GM21528 (cell line): ENCODE results near the gene PCDHGA5.
"Not testable (repeated sequence)": the region's sequence is repeated elsewhere in the genome, so short reads cannot be mapped to it uniquely, and the experiment has no call there.

ENCODE experiments used
- ATAC-seq: cut with Tn5 transposase; IDR thresholded peaks from one replicate; pipeline ENCODE4 v1.9.1; 2021; ENCODE audit warnings: mild to moderate bottlenecking, moderate library complexity; ENCODE audit not compliant: unreplicated experiment, low FRiP score

Gene PCDHGA5

DNA sequence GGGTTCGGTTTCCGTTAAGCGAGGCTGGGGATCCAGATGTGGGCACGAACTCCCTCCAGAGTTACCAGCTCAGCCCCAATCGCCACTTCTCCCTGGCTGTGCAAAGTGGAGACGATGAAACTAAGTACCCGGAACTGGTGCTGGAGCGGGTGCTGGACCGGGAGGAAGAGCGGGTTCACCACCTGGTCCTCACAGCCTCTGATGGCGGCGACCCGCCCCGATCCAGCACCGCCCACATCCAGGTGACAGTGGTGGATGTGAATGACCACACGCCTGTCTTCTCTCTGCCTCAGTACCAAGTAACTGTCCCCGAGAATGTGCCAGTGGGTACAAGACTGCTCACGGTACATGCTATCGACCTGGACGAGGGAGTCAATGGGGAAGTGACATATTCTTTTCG, 19.4 kb downstream of the PCDHGA5 start:
- ATAC-seq, result no peak

GRCh38 chr5:141384471-141385267, 20.7 kb downstream of the PCDHGA5 start:
- no peak for ATAC-seq

DNA sequence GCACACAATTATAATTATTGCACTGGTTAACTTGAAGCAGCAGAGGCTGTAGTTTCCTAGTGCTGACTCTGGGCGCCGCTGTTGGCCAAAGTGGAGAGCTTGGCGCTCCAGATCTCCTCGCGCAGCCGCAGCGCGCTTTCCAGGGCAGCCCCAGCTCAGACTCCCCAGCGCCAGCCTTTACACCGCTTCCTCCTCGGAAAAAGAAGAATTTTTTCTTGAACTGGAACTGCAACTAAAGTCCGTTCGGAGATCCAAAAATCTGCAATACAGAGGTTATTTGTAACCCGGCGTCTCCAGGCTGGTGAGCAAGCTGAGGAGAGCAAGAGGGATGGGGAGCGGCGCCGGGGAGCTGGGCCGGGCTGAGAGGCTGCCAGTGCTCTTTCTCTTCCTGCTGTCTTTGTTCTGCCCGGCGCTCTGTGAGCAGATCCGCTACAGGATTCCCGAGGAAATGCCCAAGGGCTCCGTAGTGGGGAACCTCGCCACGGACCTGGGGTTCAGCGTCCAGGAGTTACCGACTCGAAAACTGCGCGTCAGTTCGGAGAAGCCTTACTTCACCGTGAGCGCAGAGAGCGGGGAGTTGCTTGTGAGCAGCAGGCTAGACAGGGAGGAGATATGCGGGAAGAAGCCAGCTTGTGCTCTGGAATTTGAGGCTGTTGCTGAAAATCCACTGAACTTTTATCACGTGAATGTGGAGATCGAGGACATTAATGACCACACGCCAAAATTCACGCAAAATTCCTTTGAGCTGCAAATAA, 23.8 kb downstream of the PCDHGA5 start, which contains the start of gene PCDHGB4:
Gene PCDHGB4, plus strand, starts transcription at position 142 of the 755 bp plus-strand sequence. Its CDS starts 187 bp downstream, at position 329.
- not testable (repeated sequence) for ATAC-seq

DNA sequence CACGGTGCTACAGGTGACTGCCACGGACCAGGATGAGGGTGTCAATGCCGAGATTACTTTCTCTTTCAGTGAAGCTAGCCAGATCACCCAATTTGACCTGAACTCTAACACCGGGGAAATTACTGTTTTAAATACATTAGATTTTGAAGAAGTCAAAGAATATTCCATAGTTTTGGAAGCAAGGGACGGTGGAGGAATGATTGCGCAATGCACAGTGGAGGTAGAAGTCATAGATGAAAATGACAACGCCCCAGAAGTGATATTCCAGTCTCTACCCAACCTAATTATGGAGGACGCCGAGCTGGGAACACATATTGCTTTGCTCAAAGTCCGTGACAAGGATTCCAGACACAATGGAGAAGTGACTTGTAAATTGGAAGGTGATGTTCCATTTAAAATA, 24.7 kb downstream of the PCDHGA5 start:
- ATAC-seq, result no peak

DNA sequence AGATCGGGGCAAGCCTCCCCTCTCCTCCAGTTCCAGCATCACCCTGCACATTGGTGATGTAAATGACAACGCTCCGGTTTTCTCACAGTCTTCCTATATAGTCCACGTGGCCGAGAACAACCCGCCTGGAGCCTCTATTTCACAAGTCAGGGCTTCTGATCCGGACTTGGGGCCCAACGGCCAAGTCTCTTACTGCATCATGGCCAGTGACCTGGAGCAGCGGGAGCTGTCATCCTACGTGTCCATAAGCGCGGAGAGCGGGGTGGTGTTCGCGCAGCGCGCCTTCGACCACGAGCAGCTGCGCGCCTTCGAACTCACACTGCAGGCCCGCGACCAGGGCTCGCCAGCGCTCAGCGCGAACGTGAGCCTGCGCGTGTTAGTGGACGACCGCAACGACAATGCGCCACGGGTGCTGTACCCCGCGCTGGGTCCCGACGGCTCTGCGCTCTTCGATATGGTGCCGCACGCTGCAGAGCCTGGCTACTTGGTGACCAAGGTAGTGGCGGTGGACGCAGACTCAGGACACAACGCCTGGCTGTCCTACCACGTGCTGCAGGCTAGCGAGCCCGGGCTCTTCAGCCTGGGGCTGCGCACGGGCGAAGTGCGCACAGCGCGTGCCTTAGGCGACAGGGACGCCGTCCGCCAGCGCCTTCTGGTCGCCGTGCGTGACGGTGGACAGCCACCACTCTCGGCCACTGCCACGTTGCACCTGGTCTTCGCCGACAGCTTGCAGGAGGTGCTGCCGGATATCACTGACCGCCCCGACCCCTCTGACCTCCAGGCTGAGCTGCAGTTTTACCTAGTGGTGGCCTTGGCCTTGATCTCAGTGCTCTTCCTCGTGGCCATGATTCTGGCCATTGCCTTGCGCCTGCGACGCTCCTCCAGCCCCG, 25.4 kb downstream of the PCDHGA5 start:
- ATAC-seq, result no peak

DNA sequence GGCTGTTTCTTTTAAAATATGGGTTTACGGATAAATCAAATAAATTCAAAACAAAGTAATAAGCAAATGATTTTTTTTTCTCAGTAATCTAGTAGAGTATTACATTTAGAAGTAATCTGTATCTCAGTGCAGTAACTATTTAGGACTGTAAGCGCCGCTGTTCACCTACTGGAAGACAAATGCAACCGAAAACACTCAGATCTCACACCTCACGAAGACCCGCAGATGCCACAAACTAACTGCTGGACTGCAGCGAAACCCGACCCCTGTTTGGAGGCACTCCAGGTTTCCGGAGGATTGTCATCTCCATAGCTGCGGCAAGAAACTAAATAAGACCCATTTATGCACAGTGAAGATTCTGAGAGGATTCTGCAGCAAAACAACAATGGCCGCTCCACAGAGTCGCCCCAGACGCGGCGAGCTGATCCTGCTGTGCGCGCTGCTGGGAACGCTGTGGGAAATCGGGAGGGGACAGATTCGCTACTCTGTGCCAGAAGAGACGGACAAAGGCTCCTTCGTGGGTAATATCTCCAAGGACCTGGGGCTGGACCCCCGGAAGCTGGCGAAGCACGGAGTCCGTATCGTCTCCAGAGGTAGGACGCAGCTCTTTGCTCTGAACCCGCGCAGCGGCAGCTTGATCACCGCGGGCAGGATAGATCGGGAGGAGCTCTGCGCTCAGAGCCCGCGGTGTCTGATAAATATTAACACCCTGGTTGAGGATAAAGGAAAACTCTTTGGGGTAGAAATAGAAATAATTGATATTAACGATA, 28.7 kb downstream of the PCDHGA5 start, which contains the start of gene PCDHGA8:
Gene PCDHGA8, plus strand, starts transcription at position 205 of the 770 bp plus-strand sequence. Its CDS starts 181 bp downstream, at position 386.
- no peak for ATAC-seq

GRCh38 chr5:141393267-141393666, 29.3 kb downstream of the PCDHGA5 start:
- no peak for ATAC-seq

- ATAC-seq, result not testable (repeated sequence)
These were observed 30.6 kb downstream of the PCDHGA5 start for GRCh38 chr5:141394401-141395187.

DNA sequence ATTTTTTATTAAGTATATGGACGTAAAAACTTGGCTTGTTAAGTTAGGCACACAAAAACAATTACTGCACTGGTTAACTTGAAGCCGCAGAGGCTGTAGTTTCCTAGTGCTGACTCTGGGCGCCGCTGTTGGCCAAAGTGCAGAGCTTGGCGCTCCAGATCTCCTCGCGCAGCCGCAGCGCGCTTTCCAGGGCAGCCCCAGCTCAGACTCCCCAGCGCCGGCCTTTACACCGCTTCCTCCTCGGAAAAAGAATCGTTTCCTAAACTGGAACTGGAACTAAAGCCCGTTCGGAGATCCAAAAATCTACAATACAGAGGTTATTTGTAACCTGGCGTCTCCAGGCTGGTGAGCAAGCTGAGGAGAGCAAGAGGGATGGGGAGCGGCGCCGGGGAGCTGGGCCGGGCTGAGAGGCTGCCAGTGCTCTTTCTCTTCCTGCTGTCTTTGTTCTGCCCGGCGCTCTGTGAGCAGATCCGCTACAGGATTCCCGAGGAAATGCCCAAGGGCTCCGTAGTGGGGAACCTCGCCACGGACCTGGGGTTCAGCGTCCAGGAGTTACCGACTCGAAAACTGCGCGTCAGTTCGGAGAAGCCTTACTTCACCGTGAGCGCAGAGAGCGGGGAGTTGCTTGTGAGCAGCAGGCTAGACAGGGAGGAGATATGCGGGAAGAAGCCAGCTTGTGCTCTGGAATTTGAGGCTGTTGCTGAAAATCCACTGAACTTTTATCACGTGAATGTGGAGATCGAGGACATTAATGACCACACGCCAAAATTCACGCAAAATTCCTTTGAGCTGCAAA, 34.0 kb downstream of the PCDHGA5 start, which contains the start of gene PCDHGB5:
Gene PCDHGB5, plus strand, starts transcription at position 192 of the 796 bp plus-strand sequence. Its CDS starts 181 bp downstream, at position 373.
- peak; percentile 64 for ATAC-seq

- ATAC-seq, result no peak
These were observed 34.6 kb downstream of the PCDHGA5 start for GRCh38 chr5:141398608-141399007.

DNA sequence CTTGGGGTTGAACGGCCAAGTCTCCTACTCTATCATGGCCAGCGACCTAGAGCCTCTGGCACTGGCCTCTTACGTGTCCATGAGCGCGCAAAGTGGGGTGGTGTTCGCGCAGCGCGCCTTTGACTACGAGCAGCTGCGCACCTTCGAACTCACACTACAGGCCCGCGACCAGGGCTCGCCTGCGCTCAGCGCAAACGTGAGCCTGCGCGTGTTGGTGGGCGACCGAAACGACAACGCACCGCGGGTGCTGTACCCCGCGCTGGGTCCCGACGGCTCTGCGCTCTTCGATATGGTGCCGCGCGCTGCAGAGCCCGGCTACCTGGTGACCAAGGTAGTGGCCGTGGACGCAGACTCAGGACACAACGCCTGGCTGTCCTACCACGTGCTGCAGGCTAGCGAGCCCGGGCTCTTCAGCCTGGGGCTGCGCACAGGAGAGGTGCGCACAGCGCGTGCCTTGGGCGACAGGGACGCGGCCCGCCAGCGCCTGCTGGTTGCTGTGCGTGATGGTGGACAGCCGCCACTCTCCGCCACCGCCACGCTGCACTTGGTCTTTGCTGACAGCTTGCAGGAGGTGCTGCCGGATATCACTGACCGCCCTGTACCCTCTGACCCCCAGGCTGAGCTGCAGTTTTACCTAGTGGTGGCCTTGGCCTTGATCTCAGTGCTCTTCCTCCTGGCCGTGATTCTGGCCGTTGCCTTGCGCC, 35.7 kb downstream of the PCDHGA5 start:
- ATAC-seq, result no peak

GRCh38 chr5:141402553-141403243, 38.7 kb downstream of the PCDHGA5 start, which contains the start of gene PCDHGA9:
PCDHGA9 (plus strand) TSS chr5:141402778; CDS start chr5:141402953, 175 bp downstream.
- ATAC-seq, result no peak

DNA sequence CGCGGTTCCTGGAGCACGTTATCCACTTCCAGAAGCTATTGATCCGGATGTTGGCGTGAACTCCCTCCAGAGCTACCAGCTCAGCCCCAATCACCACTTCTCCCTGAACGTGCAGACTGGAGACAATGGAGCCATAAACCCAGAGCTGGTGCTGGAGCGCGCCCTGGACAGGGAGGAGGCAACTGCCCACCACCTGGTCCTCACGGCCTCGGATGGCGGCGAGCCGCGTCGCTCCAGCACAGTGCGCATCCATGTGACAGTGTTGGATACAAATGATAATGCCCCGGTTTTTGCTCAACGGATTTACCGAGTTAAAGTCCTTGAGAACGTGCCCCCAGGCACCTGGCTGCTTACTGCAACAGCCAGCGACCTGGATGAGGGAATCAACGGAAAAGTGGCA, 39.4 kb downstream of the PCDHGA5 start:
- no peak for ATAC-seq

DNA sequence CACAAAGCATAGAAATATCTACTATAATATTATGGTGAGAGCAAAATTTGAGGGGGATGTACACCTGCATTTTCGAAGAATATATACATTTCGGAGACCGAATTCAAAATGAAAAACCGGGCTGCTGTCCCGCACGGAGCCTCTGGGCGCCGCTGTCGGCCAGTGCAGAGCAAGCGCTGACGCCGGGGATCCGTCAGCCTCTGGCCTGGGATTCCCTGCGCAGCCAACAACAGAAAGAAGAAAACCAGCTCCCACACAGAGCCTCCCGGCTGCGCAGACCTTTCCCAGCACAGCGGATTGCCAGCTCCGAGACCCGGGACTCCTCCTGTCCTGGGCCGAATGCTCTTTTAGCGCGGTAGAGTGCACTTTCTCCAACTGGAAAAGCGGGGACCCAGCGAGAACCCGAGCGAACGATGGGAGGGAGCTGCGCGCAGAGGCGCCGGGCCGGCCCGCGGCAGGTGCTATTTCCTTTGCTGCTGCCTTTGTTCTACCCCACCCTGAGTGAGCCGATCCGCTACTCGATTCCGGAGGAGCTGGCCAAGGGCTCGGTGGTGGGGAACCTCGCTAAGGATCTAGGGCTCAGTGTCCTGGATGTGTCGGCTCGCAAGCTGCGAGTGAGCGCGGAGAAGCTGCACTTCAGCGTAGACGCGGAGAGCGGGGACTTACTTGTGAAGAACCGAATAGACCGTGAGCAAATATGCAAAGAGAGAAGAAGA, 44.0 kb downstream of the PCDHGA5 start, which contains the start of gene PCDHGB6:
Gene PCDHGB6, plus strand, starts transcription at position 232 of the 716 bp plus-strand sequence. Its CDS starts 182 bp downstream, at position 414.
- not testable (repeated sequence) for ATAC-seq

DNA sequence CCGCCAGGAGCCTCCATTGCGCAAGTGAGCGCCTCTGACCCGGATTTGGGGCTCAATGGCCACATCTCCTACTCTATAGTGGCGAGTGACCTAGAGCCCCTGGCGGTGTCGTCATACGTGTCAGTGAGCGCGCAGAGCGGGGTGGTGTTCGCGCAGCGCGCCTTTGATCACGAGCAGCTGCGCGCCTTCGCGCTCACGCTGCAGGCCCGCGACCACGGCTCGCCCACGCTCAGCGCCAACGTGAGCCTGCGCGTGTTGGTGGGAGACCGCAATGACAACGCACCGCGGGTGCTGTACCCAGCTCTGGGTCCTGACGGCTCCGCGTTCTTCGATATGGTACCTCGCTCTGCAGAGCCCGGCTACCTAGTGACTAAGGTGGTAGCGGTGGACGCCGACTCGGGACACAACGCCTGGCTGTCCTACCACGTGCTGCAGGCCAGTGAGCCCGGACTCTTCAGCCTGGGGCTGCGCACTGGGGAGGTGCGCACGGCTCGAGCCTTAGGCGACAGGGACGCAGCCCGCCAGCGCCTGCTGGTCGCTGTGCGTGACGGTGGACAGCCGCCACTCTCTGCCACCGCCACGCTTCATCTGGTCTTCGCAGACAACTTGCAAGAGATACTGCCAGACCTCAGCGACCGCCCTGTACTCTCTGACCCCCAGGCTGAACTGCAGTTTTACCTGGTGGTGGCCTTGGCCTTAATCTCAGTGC, 45.8 kb downstream of the PCDHGA5 start:
- ATAC-seq, result no peak
